HepG2 (cell line): Measurements from ENCODE around the gene CPVL. TPM values are rescaled to one million over a fixed set of nuclear protein-coding genes. Genes with fewer than 3 reads are reported as not detected.

ENCODE experiments used
- CHD4 ChIP-seq: fragments of 200-600 bp; sonication (generic); IDR thresholded peaks from 2 replicates; pipeline ENCODE4 v1.7.0; 2017; ENCODE audit warnings: mild to moderate bottlenecking, low read length, borderline replicate concordance
- HHEX ChIP-seq: IDR thresholded peaks from 2 replicates; pipeline ENCODE4 v1.6.1; 2016; ENCODE audit warnings: control low read depth
- PHB2 ChIP-seq: fragments of 450-650 bp; IDR thresholded peaks from 2 replicates; pipeline ENCODE4 v1.6.1; 2018; ENCODE audit not compliant: partially characterized antibody
- RAD51 ChIP-seq: fragments of 450-650 bp; IDR thresholded peaks from 2 replicates; pipeline ENCODE4 v1.6.1; 2016; ENCODE audit warnings: borderline replicate concordance
- RBM39 ChIP-seq: fragments of 200-400 bp; formaldehyde crosslinking; IDR thresholded peaks from one replicate; pipeline ENCODE4 v1.6.1; 2018; ENCODE audit warnings: antibody characterized with exemption, mild to moderate bottlenecking, low read depth, low read length; ENCODE audit not compliant: poor library complexity, severe bottlenecking
- SRSF4 ChIP-seq: fragments of 200-400 bp; formaldehyde crosslinking; IDR thresholded peaks from one replicate; pipeline ENCODE4 v1.6.1; 2018; ENCODE audit warnings: mild to moderate bottlenecking, low read depth, low read length, moderate library complexity; ENCODE audit not compliant: poor library complexity, severe bottlenecking
- STAG1 ChIP-seq: sonication (generic); formaldehyde crosslinking; IDR thresholded peaks from 2 replicates; pipeline ENCODE4 v1.4.0; 2020; ENCODE audit warnings: missing genetic modification reagents
- ZNF614 ChIP-seq: IDR thresholded peaks from 2 replicates; pipeline ENCODE4 v1.6.1; 2018; ENCODE audit warnings: missing biosample characterization, missing genetic modification reagents, inconsistent platforms, borderline replicate concordance
- ZNF75D ChIP-seq: sonication (generic); formaldehyde crosslinking; IDR thresholded peaks from 2 replicates; pipeline ENCODE4 v1.8.1; 2023; ENCODE audit warnings: missing genetic modification reagents, mild to moderate bottlenecking, borderline replicate concordance
- polyA plus RNA-seq, 8 experiments: library from polyadenylated mRNA; depleted of rRNA in 3 of 8; stranded (reverse) in 7 of 8; unstranded in 1 of 8; fragments of >200 nt; fragmentation: Illumina TruSeq in 4 of 8; extraction: Trizol in 4 of 8; gene quantifications; 2 replicates each; pipeline versions ENCODE4 v1.2.1 to v1.2.3, GENCODE V29; 2011 to 2016; ENCODE audit warnings: low read depth in 4 of 8, missing spikeins in 1 of 8, mixed read lengths in 1 of 8; ENCODE audit not compliant: insufficient read depth in 1 of 8
- total RNA-seq, 5 experiments: library from RNA; depleted of rRNA; stranded (reverse); fragments of >200 nt; fragmentation: Illumina TruSeq; extraction: Trizol; gene quantifications; 2 replicates each; pipeline ENCODE4 v1.2.3, GENCODE V29; 2016; ENCODE audit warnings: low read depth in 1 of 5
- TF ChIP-seq, protein P1 (sequence below): sonication (generic); formaldehyde crosslinking; IDR thresholded peaks from 2 replicates; pipeline ENCODE4 v1.4.0; 2020; ENCODE audit warnings: mild to moderate bottlenecking, missing genetic modification reagents
- TF ChIP-seq, protein P2 (sequence below), 2 experiments: sonication (generic) in 1 of 2; formaldehyde crosslinking in 1 of 2; IDR thresholded peaks; 2 replicates each; pipeline versions ENCODE4 v1.6.1 to v1.9.0; 2014 to 2022; ENCODE audit warnings: antibody characterized with exemption in 1 of 2, borderline replicate concordance in 1 of 2, inconsistent platforms in 1 of 2, low read depth in 1 of 2, missing genetic modification reagents in 1 of 2
- TF ChIP-seq, protein P3 (sequence below): sonication (generic); formaldehyde crosslinking; IDR thresholded peaks from 2 replicates; pipeline ENCODE4 v1.4.0; 2020; ENCODE audit warnings: missing genetic modification reagents, low read depth, mild to moderate bottlenecking, borderline replicate concordance
- TF ChIP-seq, protein P4 (sequence below): sonication (generic); formaldehyde crosslinking; IDR thresholded peaks from 2 replicates; pipeline ENCODE4 v1.4.0; 2020; ENCODE audit warnings: mild to moderate bottlenecking, missing genetic modification reagents
- TF ChIP-seq, protein P5 (sequence below), 2 experiments: sonication (generic) in 1 of 2; formaldehyde crosslinking in 1 of 2; IDR thresholded peaks; 2 replicates each; pipeline versions ENCODE4 v1.4.0 to v1.6.1; 2016 to 2020; ENCODE audit warnings: borderline replicate concordance in 1 of 2, low read depth in 1 of 2, mild to moderate bottlenecking in 1 of 2, missing genetic modification reagents in 1 of 2

The CPVL gene
- total and polyA plus RNA-seq, 2 of the 13 experiments (the other 11 are each of a cell fraction or from before 2014, with no cell fraction given) = 59.2 to 294 TPM

DNA sequence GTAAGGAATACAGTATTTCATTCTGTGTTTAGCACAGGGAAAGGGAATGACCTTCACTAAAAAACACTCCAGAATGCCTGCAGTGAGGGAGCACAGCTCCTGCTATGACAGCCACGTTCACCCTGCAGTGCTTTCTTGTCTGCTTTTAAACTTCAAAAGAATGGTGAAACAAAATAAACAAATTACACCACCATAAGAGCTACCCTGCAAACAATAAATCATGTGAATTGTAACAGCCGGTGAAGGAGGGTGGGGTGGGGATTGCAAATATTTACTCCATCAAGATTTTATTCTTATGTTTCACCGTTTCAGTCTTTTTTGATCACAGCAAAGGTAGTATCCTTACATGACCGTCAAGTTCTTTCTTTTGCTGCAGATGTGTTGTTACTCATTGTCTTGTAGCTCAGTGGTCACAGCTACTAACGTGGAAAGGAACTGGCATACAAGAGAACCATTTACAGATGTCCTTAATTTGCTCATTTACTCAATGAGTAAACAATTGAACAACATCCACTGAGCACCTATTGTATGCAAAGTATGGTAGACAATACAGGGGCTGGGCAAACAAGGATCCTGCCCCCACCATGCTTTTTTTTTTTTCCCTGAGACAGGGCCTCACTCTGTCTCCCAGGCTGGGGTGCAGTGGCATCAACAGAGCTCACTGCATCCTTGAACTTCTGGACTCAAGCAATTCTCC is 44.2 kb upstream of the CPVL start (continued):
- TF ChIP-seq, protein P1, sequence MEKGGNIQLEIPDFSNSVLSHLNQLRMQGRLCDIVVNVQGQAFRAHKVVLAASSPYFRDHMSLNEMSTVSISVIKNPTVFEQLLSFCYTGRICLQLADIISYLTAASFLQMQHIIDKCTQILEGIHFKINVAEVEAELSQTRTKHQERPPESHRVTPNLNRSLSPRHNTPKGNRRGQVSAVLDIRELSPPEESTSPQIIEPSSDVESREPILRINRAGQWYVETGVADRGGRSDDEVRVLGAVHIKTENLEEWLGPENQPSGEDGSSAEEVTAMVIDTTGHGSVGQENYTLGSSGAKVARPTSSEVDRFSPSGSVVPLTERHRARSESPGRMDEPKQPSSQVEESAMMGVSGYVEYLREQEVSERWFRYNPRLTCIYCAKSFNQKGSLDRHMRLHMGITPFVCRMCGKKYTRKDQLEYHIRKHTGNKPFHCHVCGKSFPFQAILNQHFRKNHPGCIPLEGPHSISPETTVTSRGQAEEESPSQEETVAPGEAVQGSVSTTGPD (CRISPR knock-in tag) = no peak
- TF ChIP-seq, protein P2, sequence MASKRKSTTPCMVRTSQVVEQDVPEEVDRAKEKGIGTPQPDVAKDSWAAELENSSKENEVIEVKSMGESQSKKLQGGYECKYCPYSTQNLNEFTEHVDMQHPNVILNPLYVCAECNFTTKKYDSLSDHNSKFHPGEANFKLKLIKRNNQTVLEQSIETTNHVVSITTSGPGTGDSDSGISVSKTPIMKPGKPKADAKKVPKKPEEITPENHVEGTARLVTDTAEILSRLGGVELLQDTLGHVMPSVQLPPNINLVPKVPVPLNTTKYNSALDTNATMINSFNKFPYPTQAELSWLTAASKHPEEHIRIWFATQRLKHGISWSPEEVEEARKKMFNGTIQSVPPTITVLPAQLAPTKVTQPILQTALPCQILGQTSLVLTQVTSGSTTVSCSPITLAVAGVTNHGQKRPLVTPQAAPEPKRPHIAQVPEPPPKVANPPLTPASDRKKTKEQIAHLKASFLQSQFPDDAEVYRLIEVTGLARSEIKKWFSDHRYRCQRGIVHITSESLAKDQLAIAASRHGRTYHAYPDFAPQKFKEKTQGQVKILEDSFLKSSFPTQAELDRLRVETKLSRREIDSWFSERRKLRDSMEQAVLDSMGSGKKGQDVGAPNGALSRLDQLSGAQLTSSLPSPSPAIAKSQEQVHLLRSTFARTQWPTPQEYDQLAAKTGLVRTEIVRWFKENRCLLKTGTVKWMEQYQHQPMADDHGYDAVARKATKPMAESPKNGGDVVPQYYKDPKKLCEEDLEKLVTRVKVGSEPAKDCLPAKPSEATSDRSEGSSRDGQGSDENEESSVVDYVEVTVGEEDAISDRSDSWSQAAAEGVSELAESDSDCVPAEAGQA (IDR thresholded peaks at IDR 0.05; ENCODE audit: low read depth) = no peak
- TF ChIP-seq, protein P2 (CRISPR knock-in tag; IDR thresholded peaks at IDR 0.05; ENCODE audit: borderline replicate concordance) = no peak
- TF ChIP-seq CHD4 (peak; percentile 36; the same call in 1 of the 2 replicates), PHB2 (no peak), RAD51 (no peak), ZNF75D (CRISPR knock-in tag) (no peak), RBM39 (no peak), HHEX (CRISPR knock-in tag) (peak; percentile 71; the same call in 1 of the 2 replicates), ZNF614 (CRISPR knock-in tag) (peak; percentile 64; the same call in 1 of the 2 replicates), SRSF4 (no peak), STAG1 (CRISPR knock-in tag) (peak; percentile 17; the same call in 1 of the 2 replicates)
- TF ChIP-seq, protein P3, sequence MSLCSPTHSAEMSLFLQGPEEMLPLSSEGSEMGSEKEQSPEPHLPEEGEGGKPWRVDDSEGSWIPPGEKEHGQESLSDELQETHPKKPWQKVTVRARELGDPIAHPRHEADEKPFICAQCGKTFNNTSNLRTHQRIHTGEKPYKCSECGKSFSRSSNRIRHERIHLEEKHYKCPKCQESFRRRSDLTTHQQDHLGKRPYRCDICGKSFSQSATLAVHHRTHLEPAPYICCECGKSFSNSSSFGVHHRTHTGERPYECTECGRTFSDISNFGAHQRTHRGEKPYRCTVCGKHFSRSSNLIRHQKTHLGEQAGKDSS = no peak
- TF ChIP-seq, protein P4, sequence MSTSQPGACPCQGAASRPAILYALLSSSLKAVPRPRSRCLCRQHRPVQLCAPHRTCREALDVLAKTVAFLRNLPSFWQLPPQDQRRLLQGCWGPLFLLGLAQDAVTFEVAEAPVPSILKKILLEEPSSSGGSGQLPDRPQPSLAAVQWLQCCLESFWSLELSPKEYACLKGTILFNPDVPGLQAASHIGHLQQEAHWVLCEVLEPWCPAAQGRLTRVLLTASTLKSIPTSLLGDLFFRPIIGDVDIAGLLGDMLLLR = no peak
- TF ChIP-seq, protein P5, sequence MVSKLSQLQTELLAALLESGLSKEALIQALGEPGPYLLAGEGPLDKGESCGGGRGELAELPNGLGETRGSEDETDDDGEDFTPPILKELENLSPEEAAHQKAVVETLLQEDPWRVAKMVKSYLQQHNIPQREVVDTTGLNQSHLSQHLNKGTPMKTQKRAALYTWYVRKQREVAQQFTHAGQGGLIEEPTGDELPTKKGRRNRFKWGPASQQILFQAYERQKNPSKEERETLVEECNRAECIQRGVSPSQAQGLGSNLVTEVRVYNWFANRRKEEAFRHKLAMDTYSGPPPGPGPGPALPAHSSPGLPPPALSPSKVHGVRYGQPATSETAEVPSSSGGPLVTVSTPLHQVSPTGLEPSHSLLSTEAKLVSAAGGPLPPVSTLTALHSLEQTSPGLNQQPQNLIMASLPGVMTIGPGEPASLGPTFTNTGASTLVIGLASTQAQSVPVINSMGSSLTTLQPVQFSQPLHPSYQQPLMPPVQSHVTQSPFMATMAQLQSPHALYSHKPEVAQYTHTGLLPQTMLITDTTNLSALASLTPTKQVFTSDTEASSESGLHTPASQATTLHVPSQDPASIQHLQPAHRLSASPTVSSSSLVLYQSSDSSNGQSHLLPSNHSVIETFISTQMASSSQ (IDR thresholded peaks at IDR 0.05; ENCODE audit: low read depth) = peak; percentile 71
- TF ChIP-seq, protein P5 (CRISPR knock-in tag; IDR thresholded peaks at IDR 0.05; ENCODE audit: borderline replicate concordance) = peak; percentile 79; the same call in 1 of the 2 replicates
